ENCODE data around the gene TNC.
"Not testable (repeated sequence)": the region's sequence is repeated elsewhere in the genome, so short reads cannot be mapped to it uniquely, and the experiment has no call there.

The TNC gene

GRCh38 chr9:115137526-115137925 is 19.6 kb upstream of the TNC start:
- Histone ChIP-seq H3K4me3 (no peak overlapping the region), H3K27ac (no peak overlapping the region)

GRCh38 chr9:115135821-115136778 is 18.1 kb upstream of the TNC start:
- Histone ChIP-seq H3K27ac (peak overlapping the region in 8 of 21 experiments; percentile 7 to 79 (median 48)), H3K4me3 (no peak overlapping the region)

- Histone ChIP-seq H3K27ac (peak overlapping the region in 8 of 21 experiments; percentile 6 to 79 (median 52)), H3K4me3 (no peak overlapping the region)
Observed at GRCh38 chr9:115134941-115135340, 17.0 kb upstream of the TNC start.

- Histone ChIP-seq H3K27ac (peak overlapping the region in 3 of 21 experiments; percentile 4 to 44 (median 10)), H3K4me3 (no peak overlapping the region)
Observed at GRCh38 chr9:115133649-115134048, 15.7 kb upstream of the TNC start.

- Histone ChIP-seq H3K27ac (peak overlapping the region in 1 of 21 experiments; percentile 52), H3K4me3 (no peak overlapping the region)
Observed at GRCh38 chr9:115132648-115133047, 14.7 kb upstream of the TNC start.

GRCh38 chr9:115130176-115130575 is 12.2 kb upstream of the TNC start:
- H3K4me3 ChIP-seq: no peak overlapping the region
- no peak overlapping the region for H3K27ac ChIP-seq

- H3K4me3 ChIP-seq: not testable (repeated sequence)
Observed at GRCh38 chr9:115128726-115129125, 10.8 kb upstream of the TNC start.

GRCh38 chr9:115127191-115127817 is 9.3 kb upstream of the TNC start:
- Histone ChIP-seq H3K4me3 (no peak overlapping the region), H3K27ac (no peak overlapping the region)

More at GRCh38 chr9:115128726-115129125, 10.8 kb upstream of the TNC start:
- not testable (repeated sequence) for H3K27ac ChIP-seq

- Histone ChIP-seq H3K27ac (no peak overlapping the region), H3K4me3 (no peak overlapping the region)
Observed at GRCh38 chr9:115126404-115126803, 8.4 kb upstream of the TNC start.

- no peak overlapping the region for H3K27ac ChIP-seq
- H3K4me3 ChIP-seq: no peak overlapping the region
Observed at GRCh38 chr9:115122937-115123336, 5.0 kb upstream of the TNC start.

GRCh38 chr9:115121181-115121580 is 3.2 kb upstream of the TNC start:
- H3K27ac ChIP-seq: no peak overlapping the region

GRCh38 chr9:115118879-115119218 is 892 bp upstream of the TNC start:
- Histone ChIP-seq H3K27ac (peak overlapping the region in 18 of 21 experiments; percentile 29 to 86 (median 58)), H3K4me3 (peak overlapping the region in 4 of 7 experiments; percentile 20 to 33 (median 27))

More at GRCh38 chr9:115121181-115121580, 3.2 kb upstream of the TNC start:
- no peak overlapping the region for H3K4me3 ChIP-seq

GRCh38 chr9:115116421-115117284 is 1.3 kb downstream of the TNC start:
- Histone ChIP-seq H3K4me3 (peak overlapping the region; percentile 7 to 37 (median 26)), H3K27ac (peak overlapping the region in 11 of 21 experiments; percentile 4 to 86 (median 67))

GRCh38 chr9:115115924-115116323 is 2.0 kb downstream of the TNC start:
- Histone ChIP-seq H3K27ac (peak overlapping the region in 9 of 21 experiments; percentile 23 to 86 (median 70)), H3K4me3 (peak overlapping the region in 5 of 7 experiments; percentile 20 to 37 (median 28))

GRCh38 chr9:115115117-115115880 is 2.7 kb downstream of the TNC start:
- peak overlapping the region in 3 of 7 experiments; percentile 15 to 37 (median 26) for H3K4me3 ChIP-seq
- H3K27ac ChIP-seq: peak overlapping the region in 4 of 21 experiments; percentile 41 to 70 (median 52)

- H3K27ac ChIP-seq: peak overlapping the region in 2 of 21 experiments; percentile 12 to 45
- no peak overlapping the region for H3K4me3 ChIP-seq
Observed at GRCh38 chr9:115114546-115114945, 3.4 kb downstream of the TNC start.

- no peak overlapping the region for H3K27ac ChIP-seq
- H3K4me3 ChIP-seq: no peak overlapping the region
Observed at GRCh38 chr9:115114084-115114483, 3.9 kb downstream of the TNC start.

GRCh38 chr9:115111874-115112273 is 6.1 kb downstream of the TNC start:
- Histone ChIP-seq H3K27ac (no peak overlapping the region), H3K4me3 (no peak overlapping the region)

GRCh38 chr9:115109486-115109885 is 8.5 kb downstream of the TNC start:
- H3K4me3 ChIP-seq: no peak overlapping the region
- no peak overlapping the region for H3K27ac ChIP-seq
